SK-N-SH (cell line): ENCODE measurements around the gene PHYH. TPM values are rescaled to one million over a fixed set of nuclear protein-coding genes. Genes with fewer than 3 reads are reported as not detected.

ENCODE experiments used
- CTCF ChIA-PET: fragments of 300-600, 350-600 bp; formaldehyde crosslinking; extraction: SDS; loops from one replicate; lab custom pipeline; 2021; lab: Yijun Ruan, JAX
- POLR2A ChIA-PET: fragments of 350-600 bp; sonication (Branson Sonifier 250); formaldehyde crosslinking; extraction: SDS; loops from one replicate; lab custom pipeline; 2020; ENCODE audit warnings: antibody characterized with exemption, inconsistent platforms; lab: Yijun Ruan, JAX
- DNase-seq: peaks from one replicate; pipeline ENCODE4 v3.0.0; 2012
- H2AFZ ChIP-seq: fragments of 200-600 bp; sonication (generic); 2 replicates; pipeline ENCODE4 v1.8.1; 2016; ENCODE audit warnings: antibody characterized with exemption, mild to moderate bottlenecking, low read depth
- H3F3A ChIP-seq: fragments of 200-600 bp; sonication (generic); replicated peaks from 2 replicates; pipeline ENCODE3; 2016; ENCODE audit warnings: antibody characterized with exemption, mild to moderate bottlenecking; ENCODE audit not compliant: insufficient read depth
- H3K27ac ChIP-seq, 2 experiments: fragments of 200-500 bp in 1 of 2; fragments of 200-600 bp in 1 of 2; sonication (Bioruptor generic) in 1 of 2; sonication (generic), shearing (Covaris generic) in 1 of 2; 2 replicates each; pipeline versions ENCODE4 v1.5.1 to v1.6.1; 2014 to 2016; ENCODE audit warnings: low read depth in 2 of 2, inconsistent platforms in 1 of 2, low read length in 1 of 2, mild to moderate bottlenecking in 1 of 2, mixed read lengths in 1 of 2
- H3K27me3 ChIP-seq: fragments of 200-600 bp; sonication (generic), shearing (Covaris generic); 2 replicates; pipeline ENCODE4 v1.6.1; 2016; ENCODE audit warnings: mixed run types; ENCODE audit not compliant: insufficient read depth
- H3K36me3 ChIP-seq, 2 experiments: fragments of 200-500 bp in 1 of 2; fragments of 200-600 bp in 1 of 2; sonication (Bioruptor generic) in 1 of 2; sonication (generic) in 1 of 2; replicated peaks in 1 of 2; 2 replicates each; pipeline versions ENCODE3 to v1.5.1; 2014 to 2016; ENCODE audit warnings: low read length in 1 of 2, mild to moderate bottlenecking in 1 of 2; ENCODE audit not compliant: insufficient read depth in 2 of 2, control insufficient read depth in 1 of 2
- H3K4me1 ChIP-seq, 2 experiments: fragments of 200-500 bp in 1 of 2; fragments of 200-600 bp in 1 of 2; sonication (Bioruptor generic) in 1 of 2; sonication (generic), shearing (Covaris generic) in 1 of 2; 2 replicates each; pipeline versions ENCODE4 v1.5.1 to v1.6.1; 2014 to 2016; ENCODE audit warnings: low read depth in 1 of 2, low read length in 1 of 2, mixed run types in 1 of 2; ENCODE audit not compliant: insufficient read depth in 2 of 2, control insufficient read depth in 1 of 2
- H3K4me2 ChIP-seq: fragments of 200-600 bp; sonication (generic), shearing (Covaris generic); 2 replicates; pipeline ENCODE4 v1.6.1; 2017; ENCODE audit warnings: mixed run types
- H3K4me3 ChIP-seq, 2 experiments: fragments of 200-500 bp in 1 of 2; fragments of 200-600 bp in 1 of 2; sonication (Bioruptor generic) in 1 of 2; sonication (generic), shearing (Covaris generic) in 1 of 2; 2 replicates each; pipeline versions ENCODE4 v1.5.1 to v1.8.1; 2014 to 2016; ENCODE audit warnings: low read depth in 2 of 2, inconsistent platforms in 1 of 2, low read length in 1 of 2, mild to moderate bottlenecking in 1 of 2, mixed read lengths in 1 of 2, moderate library complexity in 1 of 2
- H3K79me2 ChIP-seq: fragments of 200-600 bp; sonication (generic); 2 replicates; pipeline ENCODE4 v1.8.1; 2017; ENCODE audit warnings: mild to moderate bottlenecking; ENCODE audit not compliant: insufficient read depth
- H3K9ac ChIP-seq: fragments of 200-600 bp; sonication (generic); 2 replicates; pipeline ENCODE4 v1.6.1; 2017; ENCODE audit warnings: mixed run types
- H3K9me2 ChIP-seq: fragments of 200-600 bp; sonication (generic); 2 replicates; pipeline ENCODE4 v1.6.1; 2017; ENCODE audit warnings: mixed run types
- H3K9me3 ChIP-seq: fragments of 200-600 bp; sonication (generic); 2 replicates; pipeline ENCODE4 v1.6.1; 2017; ENCODE audit warnings: mixed run types, mild to moderate bottlenecking, moderate library complexity
- H4K20me1 ChIP-seq: fragments of 200-600 bp; sonication (generic); 2 replicates; pipeline ENCODE4 v1.6.1; 2017; ENCODE audit warnings: mild to moderate bottlenecking, mixed run types; ENCODE audit not compliant: insufficient read depth
- PBX3 ChIP-seq: IDR thresholded peaks from 2 replicates; pipeline ENCODE4; 2012
- SIN3A ChIP-seq: IDR thresholded peaks from 2 replicates; pipeline ENCODE4 v1.6.1; 2012; ENCODE audit warnings: low read depth, mild to moderate bottlenecking, low read length, moderate library complexity, borderline replicate concordance
- USF1 ChIP-seq: IDR thresholded peaks from 2 replicates; pipeline ENCODE4 v1.4.0; 2012; ENCODE audit warnings: low read depth, borderline replicate concordance
- ZBTB33 ChIP-seq: IDR thresholded peaks from 2 replicates; pipeline ENCODE4 v1.4.0; 2012; ENCODE audit warnings: low read depth, borderline replicate concordance
- whole genome bisulfite sequencing: methylation state at CpG from one replicate; pipeline ENCODE4 v1.1.6; 2017; ENCODE audit warnings: low lambda C conversion rate; 5-methylcytosine and 5-hydroxymethylcytosine counted together
- polyA plus RNA-seq, 3 experiments: library from polyadenylated mRNA; depleted of rRNA; stranded (reverse); fragments of >200 nt; gene quantifications; 2 replicates each; pipeline ENCODE4 v1.2.3, GENCODE V29; 2012

Gene PHYH
- polyA plus RNA-seq, 1 of the 3 experiments (the other 2 are of a cell fraction), result 16.2 TPM

- Histone ChIP-seq H3F3A (no peaks in the 10 kb centered on the region), H3K9me3 (no peaks in the 10 kb centered on the region), H3K9me2 (no peaks in the 10 kb centered on the region), H4K20me1 (no peaks in the 10 kb centered on the region), H2AFZ (no peak overlapping the region), H3K79me2 (no peaks in the 10 kb centered on the region), H3K27me3 (no peaks in the 10 kb centered on the region), H3K27ac (no peak overlapping the region)
- WGBS, result 68% methylated on average over 5 of the region's 5 CpGs
- no peak for DNase-seq
- CTCF ChIA-PET, result no interaction called here
- TF ChIP-seq USF1 (no peak), SIN3A (no peak)
- TF ChIP-seq, all 33 proteins: peak for 0
- POLR2A ChIA-PET, result no interaction called here
- H3K4me2 ChIP-seq, result no peak overlapping the region
- H3K36me3 ChIP-seq, result no peaks in the 10 kb centered on the region
- no peak overlapping the region for H3K9ac ChIP-seq
- no peaks in the 10 kb centered on the region for H3K4me1 ChIP-seq
- no peak overlapping the region for H3K4me3 ChIP-seq
These were observed 42.2 kb downstream of the PHYH start for GRCh38 chr10:13257621-13258140.

GRCh38 chr10:13256627-13257026 lies 43.2 kb downstream of the PHYH start:
- CTCF ChIA-PET, result interaction anchor here (0.6 to 1.3 kb wide), 3 partner anchors 44 to 50 kb away, joined by 3 read pairs; no protein-coding TSS in a partner anchor
- Histone ChIP-seq H3K9me2 (no peaks in the 10 kb centered on the region), H3K36me3 (no peaks in the 10 kb centered on the region), H2AFZ (no peak overlapping the region), H4K20me1 (no peaks in the 10 kb centered on the region), H3K9me3 (no peaks in the 10 kb centered on the region), H3K27me3 (no peaks in the 10 kb centered on the region), H3K9ac (no peak overlapping the region), H3K4me3 (no peak overlapping the region), H3K4me1 (no peaks in the 10 kb centered on the region), H3K4me2 (no peak overlapping the region), H3F3A (no peaks in the 10 kb centered on the region), H3K79me2 (no peaks in the 10 kb centered on the region), H3K27ac (no peak overlapping the region)
- POLR2A ChIA-PET, result no interaction called here
- no peak for TF ChIP-seq PBX3
- 62% methylated on average over 2 of the region's 2 CpGs for WGBS
- DNase-seq, result no peak

GRCh38 chr10:13253726-13254125 lies 46.1 kb downstream of the PHYH start:
- Histone ChIP-seq H3K27me3 (no peaks in the 10 kb centered on the region), H3K27ac (no peak overlapping the region), H4K20me1 (no peaks in the 10 kb centered on the region), H2AFZ (no peak overlapping the region), H3K9me2 (no peaks in the 10 kb centered on the region), H3K9ac (no peak overlapping the region), H3K4me2 (no peak overlapping the region), H3K79me2 (no peaks in the 10 kb centered on the region), H3K36me3 (no peaks in the 10 kb centered on the region)
- 69% methylated on average over 4 of the region's 4 CpGs for WGBS
- CTCF ChIA-PET, result no interaction called here
- no peak for DNase-seq
- TF ChIP-seq ZBTB33, result no peak
- TF ChIP-seq, all 33 proteins: peak for 0
- Histone ChIP-seq H3K4me3 (no peak overlapping the region), H3K9me3 (no peaks in the 10 kb centered on the region), H3K4me1 (no peaks in the 10 kb centered on the region), H3F3A (no peaks in the 10 kb centered on the region)
- POLR2A ChIA-PET, result no interaction called here
